Measurements from ENCODE around the gene SSBP2.

SSBP2 gene

GRCh38 chr5:81537905-81538547 is 212.9 kb downstream of the SSBP2 start:
- TF ChIP-seq POLR2AphosphoS5 (IDR thresholded peaks at IDR 0.05; ENCODE audit: low read depth, low read length): no peak
- no peak for TF ChIP-seq REST (IDR thresholded peaks at IDR 0.05; ENCODE audit: insufficient read depth in 1 of 2, low read depth in 2 of 2, low read length in 2 of 2)
- TF ChIP-seq SIN3A (IDR thresholded peaks at IDR 0.05; ENCODE audit: borderline replicate concordance, insufficient read depth, low read length): no peak
- TF ChIP-seq FOXP2 (optimal IDR thresholded peaks at IDR 0.05; ENCODE audit: borderline replicate concordance, extremely low read depth, extremely low read length, insufficient read depth): no peak
- TF ChIP-seq TAF1 (IDR thresholded peaks at IDR 0.05; ENCODE audit: borderline replicate concordance, insufficient read depth, low read length): no peak

GRCh38 chr5:81534441-81534840 is 216.5 kb downstream of the SSBP2 start:
- TF ChIP-seq SIN3A (IDR thresholded peaks at IDR 0.05; ENCODE audit: borderline replicate concordance, insufficient read depth, low read length) (no peak), REST (IDR thresholded peaks at IDR 0.05; ENCODE audit: insufficient read depth in 1 of 2, low read depth in 2 of 2, low read length in 2 of 2) (no peak), FOXP2 (optimal IDR thresholded peaks at IDR 0.05; ENCODE audit: borderline replicate concordance, extremely low read depth, extremely low read length, insufficient read depth) (no peak), TAF1 (IDR thresholded peaks at IDR 0.05; ENCODE audit: borderline replicate concordance, insufficient read depth, low read length) (no peak), POLR2AphosphoS5 (IDR thresholded peaks at IDR 0.05; ENCODE audit: low read depth, low read length) (no peak)

- TF ChIP-seq SIN3A (IDR thresholded peaks at IDR 0.05; ENCODE audit: borderline replicate concordance, insufficient read depth, low read length) (no peak), REST (IDR thresholded peaks at IDR 0.05; ENCODE audit: insufficient read depth in 1 of 2, low read depth in 2 of 2, low read length in 2 of 2) (no peak), FOXP2 (optimal IDR thresholded peaks at IDR 0.05; ENCODE audit: borderline replicate concordance, extremely low read depth, extremely low read length, insufficient read depth) (no peak), POLR2AphosphoS5 (IDR thresholded peaks at IDR 0.05; ENCODE audit: low read depth, low read length) (no peak), TAF1 (IDR thresholded peaks at IDR 0.05; ENCODE audit: borderline replicate concordance, insufficient read depth, low read length) (no peak)
Observed at GRCh38 chr5:81533629-81534405, 217.1 kb downstream of the SSBP2 start.

GRCh38 chr5:81530919-81531318 is 220.0 kb downstream of the SSBP2 start:
- TF ChIP-seq REST (IDR thresholded peaks at IDR 0.05; ENCODE audit: insufficient read depth in 1 of 2, low read depth in 2 of 2, low read length in 2 of 2) (no peak), FOXP2 (optimal IDR thresholded peaks at IDR 0.05; ENCODE audit: borderline replicate concordance, extremely low read depth, extremely low read length, insufficient read depth) (no peak), TAF1 (IDR thresholded peaks at IDR 0.05; ENCODE audit: borderline replicate concordance, insufficient read depth, low read length) (no peak), SIN3A (IDR thresholded peaks at IDR 0.05; ENCODE audit: borderline replicate concordance, insufficient read depth, low read length) (no peak)

Measured in PFSK-1 (cell line).